SH-SY5Y (cell line): Measurements from ENCODE around the gene ZNF362.

Experiments
- GATA2 ChIP-seq: IDR thresholded peaks from 2 replicates; pipeline ENCODE4 v1.6.1; 2011; ENCODE audit warnings: mild to moderate bottlenecking, low read depth, low read length
- GATA3 ChIP-seq: IDR thresholded peaks from 2 replicates; pipeline ENCODE4 v1.6.1; 2011; ENCODE audit warnings: low read depth, mild to moderate bottlenecking, low read length, moderate library complexity

ZNF362 gene

DNA sequence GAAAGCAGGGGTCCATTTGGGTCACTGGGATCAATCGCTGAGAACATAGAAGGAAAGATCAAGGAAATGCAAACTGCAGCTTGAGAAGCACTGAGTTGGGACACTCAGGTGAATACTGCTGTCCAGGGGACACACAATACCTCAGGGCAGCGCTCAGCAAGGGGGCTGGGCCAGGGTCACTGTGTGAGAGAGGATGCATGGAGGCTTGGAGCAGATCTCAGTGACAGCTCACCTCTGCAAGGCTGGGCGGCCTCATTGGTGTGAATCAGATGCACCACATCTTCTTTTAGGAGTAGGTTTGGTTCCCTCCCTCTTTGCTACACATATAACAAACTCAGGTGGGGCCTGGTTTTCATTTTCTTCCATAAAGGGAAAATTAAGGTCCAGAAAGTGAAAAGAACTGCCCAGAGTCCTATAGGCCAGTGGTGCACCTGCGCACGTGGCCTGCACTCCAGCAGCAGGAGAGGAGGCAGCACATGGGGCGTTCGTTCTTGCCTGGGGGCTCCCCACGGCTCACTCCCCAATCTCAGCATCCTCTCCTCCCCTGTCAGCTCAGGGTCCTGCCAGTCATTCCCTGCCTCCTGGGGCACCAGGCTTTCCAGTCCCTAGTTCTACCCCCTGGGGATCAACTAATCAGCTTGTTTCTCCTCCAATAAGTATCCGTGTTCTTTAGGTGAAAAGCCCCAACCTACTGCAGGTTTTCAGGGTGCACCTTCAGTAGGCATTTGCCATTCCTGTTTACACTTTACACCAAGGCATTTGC, 63.1 kb downstream of the ZNF362 start:
- no peak for TF ChIP-seq GATA3
- TF ChIP-seq GATA2: no peak

DNA sequence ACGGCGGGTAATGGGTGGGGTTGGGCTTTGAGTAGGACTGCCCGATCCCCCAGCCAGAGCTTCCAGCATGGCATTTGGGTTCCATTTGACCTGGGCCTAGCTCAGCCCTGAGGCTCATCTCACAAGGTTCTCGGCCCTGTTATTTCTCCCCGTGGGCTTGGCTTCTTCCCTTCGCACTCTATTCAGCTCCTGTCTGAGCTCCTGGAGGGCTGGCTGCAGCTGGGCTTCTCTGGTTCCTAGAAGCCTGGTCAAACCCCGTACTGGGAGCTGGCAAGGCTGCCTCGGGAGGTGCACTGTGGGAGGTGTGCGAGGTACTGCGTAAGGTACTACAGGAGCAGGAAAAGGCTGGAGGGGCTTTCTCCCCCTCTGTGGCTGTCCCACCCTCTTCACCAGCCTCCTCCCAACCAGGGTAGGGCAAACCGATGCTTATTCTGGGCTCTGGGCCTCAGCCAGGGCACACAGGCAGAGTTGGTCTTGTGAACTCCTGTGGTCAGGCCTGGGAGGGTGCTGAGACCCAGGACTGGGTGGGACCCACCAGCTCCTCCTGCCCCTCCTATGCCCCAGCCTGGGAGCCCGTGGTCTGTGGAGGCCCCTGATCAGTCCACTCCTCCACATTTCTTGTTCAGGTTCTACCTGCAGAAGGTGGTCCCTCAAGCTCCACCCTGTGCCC, 63.8 kb downstream of the ZNF362 start:
- no peak for TF ChIP-seq GATA3
- TF ChIP-seq GATA2: no peak

DNA sequence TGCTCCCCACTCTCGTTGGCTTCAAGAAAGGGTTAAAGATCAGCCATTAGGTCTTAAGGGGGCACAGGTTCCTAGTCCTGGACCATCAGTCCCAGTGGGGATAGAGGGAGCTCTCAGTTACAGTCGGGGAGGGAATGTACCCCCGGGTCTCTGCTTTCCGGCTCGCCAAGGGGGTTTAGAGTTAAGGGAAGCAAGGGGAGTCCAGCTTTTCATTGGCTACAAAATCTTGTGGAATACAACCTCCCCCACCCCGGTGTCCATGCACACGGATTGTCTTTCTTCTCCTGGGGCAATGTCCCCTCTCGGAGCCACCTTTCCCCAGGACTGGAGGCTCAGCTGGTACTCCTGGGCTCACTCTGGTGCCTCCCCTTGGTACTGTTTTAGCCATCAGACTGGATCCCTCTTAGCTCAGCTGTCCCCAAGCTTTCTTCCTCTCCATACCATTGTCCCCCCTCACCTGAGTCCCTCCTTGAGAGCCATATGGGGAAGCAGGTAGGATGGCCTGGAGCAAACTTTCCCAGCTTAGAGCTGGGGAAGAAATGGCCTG, 64.4 kb downstream of the ZNF362 start, which contains the start of gene A3GALT2:
Gene A3GALT2 (minus strand): TSS at position 480 of the 547 bp plus-strand sequence. CDS start 0 bp downstream, at position 480.
- TF ChIP-seq GATA2 (no peak), GATA3 (no peak)

DNA sequence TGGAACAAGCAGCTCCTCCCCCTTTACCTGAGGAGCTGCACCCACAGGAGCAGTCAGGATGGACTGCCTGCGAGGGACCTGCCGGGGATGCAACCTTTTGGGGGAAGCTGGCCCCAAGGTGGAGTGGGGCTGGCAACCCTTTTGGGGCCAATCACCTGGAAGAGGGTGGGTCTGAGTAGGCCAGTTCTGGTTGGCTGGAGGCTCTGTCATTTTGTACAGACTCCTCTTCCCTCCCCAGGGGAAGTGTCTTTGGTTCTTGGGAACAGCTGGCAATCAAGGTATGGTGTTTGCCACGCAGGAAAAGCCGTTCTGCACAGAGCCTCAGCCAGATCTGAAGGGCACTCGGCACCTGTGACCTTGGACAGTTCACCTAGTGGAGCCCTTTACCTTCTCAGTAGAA, 64.9 kb downstream of the ZNF362 start:
- TF ChIP-seq GATA2 (no peak), GATA3 (no peak)

DNA sequence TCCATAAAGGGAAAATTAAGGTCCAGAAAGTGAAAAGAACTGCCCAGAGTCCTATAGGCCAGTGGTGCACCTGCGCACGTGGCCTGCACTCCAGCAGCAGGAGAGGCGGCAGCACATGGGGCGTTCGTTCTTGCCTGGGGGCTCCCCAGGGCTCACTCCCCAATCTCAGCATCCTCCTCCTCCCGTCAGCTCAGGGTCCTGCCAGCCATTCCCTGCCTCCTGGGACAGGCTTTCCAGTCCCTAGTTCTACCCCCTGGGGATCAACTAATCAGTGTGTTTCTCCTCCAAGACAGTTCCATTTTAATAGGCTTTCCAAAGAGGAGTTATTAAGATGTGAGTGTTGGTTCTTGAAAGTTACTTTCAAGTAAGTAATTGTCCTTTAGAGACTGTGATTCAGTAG, 65.8 kb downstream of the ZNF362 start:
- no peak for TF ChIP-seq GATA2
- no peak for TF ChIP-seq GATA3

DNA sequence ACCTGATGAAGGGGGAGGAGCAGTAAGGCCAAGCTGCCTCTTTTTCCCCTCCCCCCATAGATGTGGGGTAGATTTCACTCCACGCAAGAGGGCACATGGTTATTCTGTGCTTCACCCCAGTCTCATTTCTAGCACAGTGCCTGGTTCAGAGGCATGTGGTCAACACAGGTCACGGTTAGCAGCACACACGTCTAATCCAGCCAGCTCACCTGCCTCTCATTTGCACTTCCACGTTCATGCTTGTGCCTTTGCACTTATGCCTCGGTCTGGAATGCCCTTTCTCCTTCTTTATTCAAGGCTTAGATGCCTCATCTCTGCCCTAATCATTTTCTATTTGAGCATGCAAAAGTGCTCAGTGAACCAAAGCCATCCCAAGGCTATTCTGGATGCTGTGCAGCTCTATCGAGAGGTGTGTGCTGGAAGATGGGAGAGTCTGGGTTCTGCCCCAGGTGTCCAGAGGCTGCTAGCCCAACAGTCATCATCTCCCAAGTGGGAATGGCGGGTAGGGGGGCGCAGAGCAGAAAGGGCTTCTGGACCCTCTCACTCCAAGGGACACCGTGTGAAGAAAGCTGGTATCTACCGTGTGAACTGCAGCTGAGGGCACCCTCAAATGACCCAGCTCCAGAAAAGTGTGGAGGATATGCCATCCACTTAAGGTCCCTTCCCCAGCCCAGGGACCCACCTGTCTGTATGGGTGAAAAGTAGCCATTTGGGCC, 66.7 kb downstream of the ZNF362 start:
- TF ChIP-seq GATA2 (no peak), GATA3 (no peak)

DNA sequence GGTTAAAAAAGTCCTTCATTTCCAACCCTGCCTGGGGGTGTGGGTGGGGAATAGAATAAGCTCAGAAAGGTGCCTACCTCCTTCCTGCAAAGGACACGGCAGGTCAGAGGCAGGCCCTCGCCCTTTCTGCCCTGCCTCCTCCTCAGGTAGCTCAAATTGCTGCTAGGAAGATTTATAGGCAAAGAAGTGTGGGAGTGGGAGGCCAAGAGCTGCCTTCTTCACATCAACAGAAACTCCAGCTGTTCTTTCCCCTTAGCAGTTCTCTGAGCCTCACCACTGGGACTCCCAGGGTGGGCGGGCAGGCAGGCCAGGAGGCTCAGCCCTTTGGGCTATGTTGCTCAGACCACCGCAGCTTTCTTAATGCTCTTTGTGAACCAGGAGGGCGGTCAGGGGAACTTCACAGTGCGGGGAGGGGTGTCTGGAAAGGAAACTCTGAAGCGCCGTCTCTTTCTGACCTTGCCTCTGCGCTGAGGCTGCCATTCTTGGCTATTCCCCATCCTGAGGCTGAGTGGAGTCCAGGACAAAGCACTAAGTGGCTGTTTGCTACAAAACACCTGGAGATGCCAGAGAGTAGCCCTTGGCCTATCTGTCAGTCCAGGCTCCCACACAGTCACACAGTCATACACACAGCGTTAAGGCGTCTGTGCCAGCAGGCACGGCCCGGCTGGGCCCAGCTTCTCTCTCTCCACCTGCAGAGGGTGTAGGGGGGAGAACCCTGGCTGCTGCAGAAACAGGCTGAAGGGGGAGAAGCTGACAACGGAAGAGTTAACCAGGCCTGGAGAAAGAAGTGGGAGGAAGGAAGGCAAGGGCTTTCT, 67.6 kb downstream of the ZNF362 start:
- TF ChIP-seq GATA3 (no peak), GATA2 (no peak)

DNA sequence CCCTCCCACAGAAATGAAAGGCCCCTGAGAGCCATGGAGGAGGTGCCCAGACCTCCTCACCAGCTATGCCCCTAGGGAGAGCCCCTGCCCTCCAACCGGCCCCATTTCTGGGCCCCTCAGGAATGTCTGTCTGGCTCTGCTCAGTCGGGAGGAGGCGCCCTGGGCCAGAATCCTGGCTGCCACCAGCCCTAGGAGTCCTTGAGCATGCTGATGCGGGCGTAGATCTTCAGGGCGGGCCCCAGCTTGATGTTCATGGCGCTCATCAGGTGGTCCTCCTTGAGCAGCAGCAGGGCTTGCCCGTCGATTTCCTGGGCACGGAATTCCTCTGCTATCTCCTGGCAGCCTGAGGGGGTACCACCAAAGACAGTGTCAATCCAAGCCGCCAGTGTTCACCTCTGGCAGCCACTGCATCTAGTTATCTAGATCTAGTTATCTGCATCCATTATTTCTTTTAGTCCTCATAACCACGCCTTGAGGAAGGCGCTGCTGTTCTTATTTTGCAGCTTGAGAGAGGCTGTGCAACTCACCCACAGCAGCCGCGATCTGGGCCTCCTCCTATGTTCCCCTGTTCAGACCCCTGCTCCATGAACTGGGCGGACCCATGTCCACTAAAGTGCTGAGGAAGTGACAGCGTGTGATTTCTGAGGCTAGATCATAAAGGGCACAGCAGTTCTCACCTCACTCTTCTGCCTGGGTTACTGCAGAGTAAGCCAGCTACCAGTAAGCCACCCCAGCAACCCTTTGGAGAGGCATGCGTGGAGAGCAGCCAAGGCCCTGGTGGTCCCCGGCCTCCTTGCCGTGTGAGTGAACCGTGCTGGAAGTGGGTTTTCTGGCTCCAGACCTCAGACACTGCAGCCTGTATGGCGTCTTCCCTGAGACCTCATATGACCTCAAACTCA, 68.6 kb downstream of the ZNF362 start:
- TF ChIP-seq GATA2 (no peak), GATA3 (no peak)

DNA sequence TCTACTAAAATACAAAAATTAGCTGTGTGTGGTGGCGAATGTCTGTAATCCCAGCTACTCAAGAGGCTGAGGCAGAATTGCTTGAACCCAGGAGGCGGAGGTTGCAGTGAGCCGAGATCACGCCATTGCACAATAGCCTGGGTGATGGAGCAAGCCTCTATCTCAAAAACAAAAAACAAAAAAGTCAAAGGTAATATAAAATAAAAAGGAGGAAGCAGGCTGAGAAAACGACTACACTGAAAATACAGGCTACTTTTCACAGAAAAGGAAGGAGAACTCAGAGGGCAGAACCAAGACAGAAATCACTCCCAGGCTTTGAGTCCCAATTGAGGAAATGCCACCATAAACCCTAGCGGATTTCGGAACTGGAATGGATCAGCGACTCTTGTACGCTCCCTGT, 70.5 kb downstream of the ZNF362 start:
- TF ChIP-seq GATA2 (no peak), GATA3 (no peak)

DNA sequence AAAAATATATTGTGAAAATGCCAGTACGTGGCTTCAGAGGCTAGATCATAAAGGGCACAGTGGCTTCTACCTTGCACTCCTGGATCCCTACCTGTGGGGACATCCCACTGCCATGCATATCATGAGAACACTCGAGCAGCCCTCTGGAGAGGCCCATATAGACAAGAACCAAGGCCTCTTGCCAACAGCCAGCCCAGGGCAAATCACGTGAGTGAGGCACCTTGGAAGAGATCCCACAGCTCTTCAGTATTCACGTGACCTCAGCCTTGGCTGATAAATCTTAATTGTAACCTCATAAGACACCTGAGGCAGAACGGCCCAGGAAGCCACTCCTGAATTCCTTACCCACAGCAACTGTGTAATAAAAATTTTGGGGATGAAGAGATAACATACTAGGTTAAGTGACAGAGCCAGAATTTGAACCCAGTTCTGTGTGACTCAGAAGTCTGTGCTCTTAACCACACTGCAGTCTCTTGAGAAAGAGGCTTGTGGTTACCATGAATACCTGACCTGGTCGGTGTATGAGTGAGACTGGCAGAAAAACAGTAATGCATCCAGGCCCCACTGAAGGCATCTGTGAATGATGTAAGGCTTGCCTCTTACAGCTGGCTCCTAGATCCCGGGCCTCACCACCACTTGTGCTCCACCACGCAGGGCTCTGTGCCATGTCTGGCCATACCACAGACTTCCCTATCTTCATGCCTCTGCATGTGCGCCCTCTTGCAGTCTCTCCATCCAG, 71.5 kb downstream of the ZNF362 start:
- TF ChIP-seq GATA2: no peak
- no peak for TF ChIP-seq GATA3

DNA sequence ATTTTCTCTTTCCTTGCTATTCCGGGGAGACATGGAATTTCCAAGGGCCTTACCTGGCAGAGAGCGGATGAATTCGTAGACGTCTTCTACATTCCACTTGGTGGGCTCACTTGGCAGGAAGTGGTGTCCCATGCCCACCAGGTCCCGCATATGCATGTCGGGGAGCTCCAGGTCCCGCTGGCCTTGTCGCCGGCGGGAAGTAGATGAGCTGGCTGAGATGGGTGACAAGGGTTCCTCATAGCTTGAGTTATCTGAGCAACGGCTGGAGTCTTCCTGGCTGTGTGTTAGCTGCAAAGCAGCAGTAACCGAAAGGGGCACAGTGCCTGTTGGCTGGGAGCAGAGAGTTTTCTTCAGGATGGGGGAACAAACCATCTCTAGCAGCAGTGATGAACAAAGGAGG, 72.5 kb downstream of the ZNF362 start:
- no peak for TF ChIP-seq GATA2

DNA sequence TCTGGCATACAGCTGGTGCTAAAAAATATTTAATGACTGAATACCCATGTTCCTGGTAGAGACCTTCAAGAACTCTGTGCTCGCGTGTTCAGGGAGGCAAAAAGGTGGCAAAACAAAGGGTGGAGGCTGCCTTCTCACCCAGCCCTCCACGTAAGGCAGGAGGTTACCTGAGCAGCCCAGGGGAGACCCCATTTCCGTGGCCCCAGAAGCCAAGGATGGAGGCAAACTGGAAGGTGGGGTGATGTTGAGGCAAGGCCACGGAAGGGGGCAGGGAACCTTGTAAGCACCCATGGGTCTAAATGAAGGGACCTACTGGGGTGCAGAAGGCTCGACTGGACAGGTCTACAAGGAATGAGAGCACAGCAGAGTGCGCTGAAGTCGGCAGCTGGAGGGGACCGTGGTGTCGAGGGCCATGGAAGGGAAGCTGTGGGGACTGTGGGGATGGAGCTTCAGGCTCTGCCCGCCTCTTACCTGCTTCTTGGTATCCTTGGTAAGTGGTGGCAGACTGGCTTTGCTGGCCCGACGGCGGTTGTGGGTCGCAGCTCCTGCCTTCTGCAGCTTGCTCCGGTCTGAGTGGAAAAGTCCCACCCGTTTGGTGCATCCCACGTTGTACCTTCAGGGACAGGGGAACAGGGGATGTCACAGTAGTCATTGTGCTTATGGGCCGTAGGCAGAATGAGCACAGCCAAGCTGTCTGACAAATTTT, 73.5 kb downstream of the ZNF362 start:
- TF ChIP-seq GATA3: no peak
- no peak for TF ChIP-seq GATA2

DNA sequence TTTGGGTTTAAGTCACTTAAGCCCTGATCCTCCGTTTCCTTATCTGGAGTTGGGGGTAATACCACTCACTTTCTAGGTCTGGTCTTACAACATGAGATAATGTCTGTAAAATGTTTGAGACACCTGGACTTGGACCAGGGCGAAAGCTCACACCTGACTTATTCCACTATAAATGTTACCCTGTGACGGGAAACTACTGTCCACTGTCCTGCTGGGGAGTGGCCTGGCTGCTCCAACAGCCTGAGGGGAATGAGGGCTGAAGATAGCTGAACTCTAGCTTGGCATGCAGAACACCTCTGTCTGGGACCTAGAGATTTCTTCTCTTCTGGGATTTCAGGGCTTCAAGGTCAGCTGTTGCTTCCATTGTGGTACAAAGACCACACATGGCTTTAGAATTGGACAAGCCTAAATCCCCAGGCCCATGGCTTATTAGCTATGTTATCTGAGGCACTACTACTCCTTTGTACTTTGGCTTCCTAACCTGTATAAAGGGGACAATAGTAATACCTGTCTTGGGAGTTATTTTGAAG, 74.1 kb downstream of the ZNF362 start:
- TF ChIP-seq GATA2: no peak
- TF ChIP-seq GATA3: no peak
